K562 (cell line): ENCODE data around the gene TASP1. TPM values are rescaled to one million over a fixed set of nuclear protein-coding genes. Genes with fewer than 3 reads are reported as not detected.

Experiments used
- ATAC-seq: fragments of 200-7000 bp; cut with Tn5 transposase; 3 replicates; pipeline ENCODE4 v1.9.1; 2020; ENCODE audit warnings: moderate library complexity
- BruUV-seq: library from RNA; stranded (reverse); fragments of 400-500 nt; replicated peaks from 2 replicates; lab custom pipeline; 2021; lab: Mats Ljungman, UMichigan
- CTCF ChIA-PET: fragments of 300-600 bp; formaldehyde crosslinking; extraction: SDS; loops from one replicate; lab custom pipeline; 2021; ENCODE audit warnings: low intra/inter-chr PET ratio; lab: Yijun Ruan, JAX
- POLR2A ChIA-PET: fragments of 300-600, 350-650 bp; sonication (Branson Sonifier 250); formaldehyde crosslinking; extraction: SDS; loops from one replicate; lab custom pipeline; 2021; ENCODE audit warnings: antibody characterized with exemption, inconsistent platforms; lab: Yijun Ruan, JAX
- DNase-seq, 4 experiments: peaks; one replicate each; pipeline versions ENCODE4 v3.0.0 to v3.0.0-alpha.2; 2011 to 2018; ENCODE audit warnings: low spot score in 3 of 4, mixed read lengths in 3 of 4; ENCODE audit errors: extremely low read depth in 1 of 4
- FAIRE-seq: peaks from 2 replicates; lab custom pipeline; 2011; peaks lifted over from hg19 to GRCh38; lab: Jason Lieb, UNC
- H2AFZ ChIP-seq: 2 replicates; pipeline ENCODE4 v1.6.0; 2011; ENCODE audit warnings: low read depth, low read length, control low read depth, inconsistent platforms
- H3K27ac ChIP-seq: fragments of 200-600 bp; 3 replicates; pipeline ENCODE4 v1.8.0; 2011; ENCODE audit warnings: low read depth, mild to moderate bottlenecking, control low read depth, inconsistent platforms, low read length, moderate library complexity, mixed read lengths; ENCODE audit errors: extremely low read depth
- H3K27me3 ChIP-seq, 2 experiments: fragments of 300-600 bp in 1 of 2; 2 replicates in 1 of 2; 3 replicates in 1 of 2; pipeline versions ENCODE4 v1.6.0 to v1.8.0; 2011; ENCODE audit warnings: inconsistent platforms in 2 of 2, low read length in 2 of 2, mild to moderate bottlenecking in 1 of 2, mixed read lengths in 1 of 2, moderate library complexity in 1 of 2; ENCODE audit not compliant: control insufficient read depth in 2 of 2, insufficient read depth in 2 of 2
- H3K36me3 ChIP-seq: fragments of 300-600 bp; 3 replicates; pipeline ENCODE4 v1.8.0; 2011; ENCODE audit warnings: mild to moderate bottlenecking, low read length, inconsistent platforms; ENCODE audit not compliant: control insufficient read depth, insufficient read depth
- H3K4me1 ChIP-seq, 2 experiments: fragments of 200-600 bp in 1 of 2; replicated peaks in 1 of 2; 2 replicates in 1 of 2; 3 replicates in 1 of 2; pipeline versions ENCODE4 v1.5.1 to v1.8.0; 2011; ENCODE audit warnings: inconsistent platforms in 2 of 2, low read length in 2 of 2, mild to moderate bottlenecking in 1 of 2, mixed read lengths in 1 of 2, moderate library complexity in 1 of 2; ENCODE audit not compliant: control insufficient read depth in 2 of 2, insufficient read depth in 2 of 2
- H3K4me2 ChIP-seq: 2 replicates; pipeline ENCODE4 v1.6.1; 2011; ENCODE audit warnings: low read length, control low read depth, inconsistent platforms, mixed read lengths; ENCODE audit not compliant: insufficient read depth
- H3K4me3 ChIP-seq: fragments of 200-600 bp; sonication (generic), shearing (Covaris generic); 2 replicates; pipeline ENCODE4 v1.5.1; 2016; ENCODE audit warnings: control low read depth, inconsistent platforms
- H3K79me2 ChIP-seq: fragments of 200-600 bp; 3 replicates; pipeline ENCODE4 v1.8.0; 2011; ENCODE audit warnings: low read length, inconsistent platforms; ENCODE audit not compliant: control insufficient read depth, insufficient read depth
- H3K9ac ChIP-seq, 2 experiments: 2 replicates each; pipeline versions ENCODE4 v1.6.0 to v1.6.1; 2011; ENCODE audit warnings: low read depth in 2 of 2, low read length in 2 of 2, control low read depth in 1 of 2, inconsistent platforms in 1 of 2, mild to moderate bottlenecking in 1 of 2, mixed read lengths in 1 of 2; ENCODE audit not compliant: insufficient read depth in 1 of 2
- H3K9me1 ChIP-seq: one replicate; pipeline ENCODE4 v1.6.0; 2011; ENCODE audit warnings: inconsistent platforms, mild to moderate bottlenecking, low read length, moderate library complexity; ENCODE audit not compliant: control insufficient read depth, insufficient read depth
- H3K9me3 ChIP-seq: replicated peaks from 2 replicates; pipeline ENCODE4 v1.5.1; 2011; ENCODE audit warnings: low read depth, low read length, inconsistent platforms; ENCODE audit not compliant: control insufficient read depth, insufficient read depth
- H4K20me1 ChIP-seq: replicated peaks from 2 replicates; pipeline ENCODE4 v1.6.1; 2011; ENCODE audit warnings: low read length, inconsistent platforms, mixed read lengths; ENCODE audit not compliant: control insufficient read depth, insufficient read depth
- CBFA2T2 ChIP-seq: fragments of 450-650 bp; conservative IDR thresholded peaks from 2 replicates; pipeline ENCODE4 v1.6.1; 2017; ENCODE audit warnings: mild to moderate bottlenecking
- EP300 ChIP-seq: IDR thresholded peaks from 2 replicates; pipeline ENCODE4 v1.6.1; 2012; ENCODE audit warnings: low read length, improper control_type of control experiment
- FOS ChIP-seq: IDR thresholded peaks from 3 replicates; pipeline ENCODE4 v1.6.1; 2011; ENCODE audit not compliant: insufficient read length; ENCODE audit errors: extremely low read depth
- HOXB6 ChIP-seq: fragments of 250-450 bp; sonication (Bioruptor Pico); IDR thresholded peaks from 2 replicates; pipeline ENCODE4 v1.5.1; 2022; ENCODE audit warnings: mild to moderate bottlenecking, borderline replicate concordance
- TCF3 ChIP-seq: sonication (generic); formaldehyde crosslinking; IDR thresholded peaks from 2 replicates; pipeline ENCODE4 v1.4.0; 2020; ENCODE audit warnings: mild to moderate bottlenecking, missing genetic modification reagents
- WGBS: fragments of 100-300 bp; shearing (Covaris generic); methylation state at CpG from one replicate; pipeline ENCODE4 v1.1.6; 2016; ENCODE audit warnings: low coverage, mixed read lengths; ENCODE audit not compliant: insufficient coverage; ENCODE audit errors: missing lambda C conversion rate; 5-methylcytosine and 5-hydroxymethylcytosine counted together
- in situ Hi-C: fragments of 300-500 bp; cut with MboI; formaldehyde crosslinking; loops from 4 replicates; pipeline ENCODE4 v1.15.0; 2018; ENCODE audit warnings: inconsistent platforms, mixed read lengths
- intact Hi-C: fragments of 100-400 bp; cut with micrococcal nuclease; formaldehyde crosslinking; loops from 2 replicates; pipeline ENCODE4 v1.14.2; 2022
- polyA plus RNA-seq, 8 experiments: library from polyadenylated mRNA; depleted of rRNA in 4 of 8; stranded (reverse) in 5 of 8; unstranded in 3 of 8; fragments of >200 nt; fragmentation: Nextera tagmentation in 2 of 8; fragmentation: Illumina TruSeq in 1 of 8; extraction: Ambion mirVana in 2 of 8; extraction: Trizol in 1 of 8; gene quantifications; 2 replicates each; pipeline versions ENCODE4 v1.2.1 to v1.2.3, GENCODE V29; 2011 to 2014; ENCODE audit warnings: inconsistent platforms in 1 of 8, missing spikeins in 1 of 8
- total RNA-seq, 7 experiments: library from RNA; depleted of rRNA in 6 of 7; stranded (reverse); fragments of >200 nt in 6 of 7; fragmentation: Illumina TruSeq in 2 of 7; extraction: Trizol in 2 of 7; gene quantifications; 2 replicates each; pipeline versions ENCODE4 v1.2.1 to v1.2.3, GENCODE V29; 2011 to 2021; ENCODE audit warnings: low replicate concordance in 1 of 7
- TF ChIP-seq, protein P1 (sequence below): fragments of 450-650 bp; IDR thresholded peaks from 2 replicates; pipeline ENCODE4 v1.6.1; 2016; ENCODE audit warnings: low read depth
- TF ChIP-seq, protein P2 (sequence below), 2 experiments: fragments of 450-650 bp; formaldehyde crosslinking in 1 of 2; IDR thresholded peaks; 2 replicates each; pipeline versions ENCODE4 v1.4.0 to v1.6.1; 2014 to 2020; ENCODE audit warnings: mild to moderate bottlenecking in 2 of 2, borderline replicate concordance in 1 of 2, low read depth in 1 of 2

Gene TASP1
- total and polyA plus RNA-seq, 9 of the 15 experiments (the other 6 are each of a cell fraction or from before 2014, with no cell fraction given), result 3.7 to 10.6 (median 6.4) TPM

GRCh38 chr20:13443690-13444089 lies 195.0 kb downstream of the TASP1 start:
- H3K27ac ChIP-seq, result no peak overlapping the region
- no peaks in the 10 kb centered on the region for H3K9me3 ChIP-seq
- POLR2A ChIA-PET, result no interaction called here
- H3K9ac ChIP-seq, result no peak overlapping the region
- no peak for DNase-seq
- H3K4me2 ChIP-seq, result no peak overlapping the region
- H2AFZ ChIP-seq, result no peak overlapping the region
- H4K20me1 ChIP-seq, result no peaks in the 10 kb centered on the region
- CTCF ChIA-PET, result no interaction called here
- ATAC-seq, result no peak
- no peaks in the 10 kb centered on the region for H3K27me3 ChIP-seq
- H3K36me3 ChIP-seq, result no peaks in the 10 kb centered on the region
- peaks cover 0 to 9% of the 10 kb centered on the region in 2 experiments; a peak in 3 of 5 replicates for H3K4me1 ChIP-seq
- intact Hi-C loops, result no loop called here
- 32% methylated on average over 2 of the region's 2 CpGs for WGBS
- BruUV-seq, result no TSS peak
- no peak for FAIRE-seq
- H3K4me3 ChIP-seq, result no peak overlapping the region
- in situ Hi-C loops, result no loop called here
- no peaks in the 10 kb centered on the region for H3K79me2 ChIP-seq
- H3K9me1 ChIP-seq, result no peaks in the 10 kb centered on the region
- TF ChIP-seq TCF3 (CRISPR knock-in tag), result no peak
- TF ChIP-seq, protein P1, sequence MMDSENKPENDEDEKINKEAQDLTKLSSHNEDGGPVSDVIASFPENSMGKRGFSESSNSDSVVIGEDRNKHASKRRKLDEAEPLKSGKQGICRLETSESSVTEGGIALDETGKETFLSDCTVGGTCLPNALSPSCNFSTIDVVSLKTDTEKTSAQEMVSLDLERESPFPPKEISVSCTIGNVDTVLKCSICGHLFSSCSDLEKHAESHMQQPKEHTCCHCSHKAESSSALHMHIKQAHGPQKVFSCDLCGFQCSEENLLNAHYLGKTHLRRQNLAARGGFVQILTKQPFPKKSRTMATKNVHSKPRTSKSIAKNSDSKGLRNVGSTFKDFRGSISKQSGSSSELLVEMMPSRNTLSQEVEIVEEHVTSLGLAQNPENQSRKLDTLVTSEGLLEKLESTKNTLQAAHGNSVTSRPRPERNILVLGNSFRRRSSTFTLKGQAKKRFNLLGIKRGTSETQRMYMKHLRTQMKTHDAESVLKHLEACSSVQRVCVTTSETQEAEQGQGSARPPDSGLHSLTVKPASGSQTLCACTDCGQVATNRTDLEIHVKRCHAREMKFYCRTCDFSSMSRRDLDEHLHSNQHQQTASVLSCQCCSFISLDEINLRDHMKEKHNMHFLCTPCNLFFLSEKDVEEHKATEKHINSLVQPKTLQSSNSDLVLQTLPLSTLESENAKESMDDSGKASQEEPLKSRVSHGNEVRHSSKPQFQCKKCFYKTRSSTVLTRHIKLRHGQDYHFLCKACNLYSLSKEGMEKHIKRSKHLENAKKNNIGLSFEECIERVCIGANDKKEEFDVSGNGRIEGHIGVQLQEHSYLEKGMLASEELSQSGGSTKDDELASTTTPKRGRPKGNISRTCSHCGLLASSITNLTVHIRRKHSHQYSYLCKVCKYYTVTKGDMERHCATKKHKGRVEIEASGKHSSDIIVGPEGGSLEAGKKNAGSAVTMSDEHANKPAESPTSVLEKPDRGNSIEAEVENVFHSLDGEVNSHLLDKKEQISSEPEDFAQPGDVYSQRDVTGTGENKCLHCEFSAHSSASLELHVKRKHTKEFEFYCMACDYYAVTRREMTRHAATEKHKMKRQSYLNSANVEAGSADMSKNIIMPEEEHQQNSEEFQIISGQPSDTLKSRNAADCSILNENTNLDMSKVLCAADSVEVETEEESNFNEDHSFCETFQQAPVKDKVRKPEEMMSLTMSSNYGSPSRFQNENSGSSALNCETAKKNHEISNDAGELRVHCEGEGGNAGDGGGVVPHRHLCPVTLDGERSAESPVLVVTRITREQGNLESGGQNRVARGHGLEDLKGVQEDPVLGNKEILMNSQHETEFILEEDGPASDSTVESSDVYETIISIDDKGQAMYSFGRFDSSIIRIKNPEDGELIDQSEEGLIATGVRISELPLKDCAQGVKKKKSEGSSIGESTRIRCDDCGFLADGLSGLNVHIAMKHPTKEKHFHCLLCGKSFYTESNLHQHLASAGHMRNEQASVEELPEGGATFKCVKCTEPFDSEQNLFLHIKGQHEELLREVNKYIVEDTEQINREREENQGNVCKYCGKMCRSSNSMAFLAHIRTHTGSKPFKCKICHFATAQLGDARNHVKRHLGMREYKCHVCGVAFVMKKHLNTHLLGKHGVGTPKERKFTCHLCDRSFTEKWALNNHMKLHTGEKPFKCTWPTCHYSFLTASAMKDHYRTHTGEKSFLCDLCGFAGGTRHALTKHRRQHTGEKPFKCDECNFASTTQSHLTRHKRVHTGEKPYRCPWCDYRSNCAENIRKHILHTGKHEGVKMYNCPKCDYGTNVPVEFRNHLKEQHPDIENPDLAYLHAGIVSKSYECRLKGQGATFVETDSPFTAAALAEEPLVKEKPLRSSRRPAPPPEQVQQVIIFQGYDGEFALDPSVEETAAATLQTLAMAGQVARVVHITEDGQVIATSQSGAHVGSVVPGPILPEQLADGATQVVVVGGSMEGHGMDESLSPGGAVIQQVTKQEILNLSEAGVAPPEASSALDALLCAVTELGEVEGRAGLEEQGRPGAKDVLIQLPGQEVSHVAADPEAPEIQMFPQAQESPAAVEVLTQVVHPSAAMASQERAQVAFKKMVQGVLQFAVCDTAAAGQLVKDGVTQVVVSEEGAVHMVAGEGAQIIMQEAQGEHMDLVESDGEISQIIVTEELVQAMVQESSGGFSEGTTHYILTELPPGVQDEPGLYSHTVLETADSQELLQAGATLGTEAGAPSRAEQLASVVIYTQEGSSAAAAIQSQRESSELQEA, result no peak
- TF ChIP-seq HOXB6 (CRISPR knock-in tag), result no peak
- TF ChIP-seq, protein P2, sequence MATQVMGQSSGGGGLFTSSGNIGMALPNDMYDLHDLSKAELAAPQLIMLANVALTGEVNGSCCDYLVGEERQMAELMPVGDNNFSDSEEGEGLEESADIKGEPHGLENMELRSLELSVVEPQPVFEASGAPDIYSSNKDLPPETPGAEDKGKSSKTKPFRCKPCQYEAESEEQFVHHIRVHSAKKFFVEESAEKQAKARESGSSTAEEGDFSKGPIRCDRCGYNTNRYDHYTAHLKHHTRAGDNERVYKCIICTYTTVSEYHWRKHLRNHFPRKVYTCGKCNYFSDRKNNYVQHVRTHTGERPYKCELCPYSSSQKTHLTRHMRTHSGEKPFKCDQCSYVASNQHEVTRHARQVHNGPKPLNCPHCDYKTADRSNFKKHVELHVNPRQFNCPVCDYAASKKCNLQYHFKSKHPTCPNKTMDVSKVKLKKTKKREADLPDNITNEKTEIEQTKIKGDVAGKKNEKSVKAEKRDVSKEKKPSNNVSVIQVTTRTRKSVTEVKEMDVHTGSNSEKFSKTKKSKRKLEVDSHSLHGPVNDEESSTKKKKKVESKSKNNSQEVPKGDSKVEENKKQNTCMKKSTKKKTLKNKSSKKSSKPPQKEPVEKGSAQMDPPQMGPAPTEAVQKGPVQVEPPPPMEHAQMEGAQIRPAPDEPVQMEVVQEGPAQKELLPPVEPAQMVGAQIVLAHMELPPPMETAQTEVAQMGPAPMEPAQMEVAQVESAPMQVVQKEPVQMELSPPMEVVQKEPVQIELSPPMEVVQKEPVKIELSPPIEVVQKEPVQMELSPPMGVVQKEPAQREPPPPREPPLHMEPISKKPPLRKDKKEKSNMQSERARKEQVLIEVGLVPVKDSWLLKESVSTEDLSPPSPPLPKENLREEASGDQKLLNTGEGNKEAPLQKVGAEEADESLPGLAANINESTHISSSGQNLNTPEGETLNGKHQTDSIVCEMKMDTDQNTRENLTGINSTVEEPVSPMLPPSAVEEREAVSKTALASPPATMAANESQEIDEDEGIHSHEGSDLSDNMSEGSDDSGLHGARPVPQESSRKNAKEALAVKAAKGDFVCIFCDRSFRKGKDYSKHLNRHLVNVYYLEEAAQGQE (IDR thresholded peaks at IDR 0.05; ENCODE audit: borderline replicate concordance), result no peak
- TF ChIP-seq, protein P2 (CRISPR knock-in tag; IDR thresholded peaks at IDR 0.05; ENCODE audit: low read depth), result no peak
- no peak for TF ChIP-seq FOS
- no peak for TF ChIP-seq CBFA2T2
- no peak for TF ChIP-seq EP300
